HK-2 (cell line): ENCODE measurements around the gene JAG2.

Experiments
- DNase-seq: peaks from one replicate; pipeline ENCODE4 v3.0.0-alpha.2; 2018; ENCODE audit not compliant: unreplicated experiment

The JAG2 gene

DNA sequence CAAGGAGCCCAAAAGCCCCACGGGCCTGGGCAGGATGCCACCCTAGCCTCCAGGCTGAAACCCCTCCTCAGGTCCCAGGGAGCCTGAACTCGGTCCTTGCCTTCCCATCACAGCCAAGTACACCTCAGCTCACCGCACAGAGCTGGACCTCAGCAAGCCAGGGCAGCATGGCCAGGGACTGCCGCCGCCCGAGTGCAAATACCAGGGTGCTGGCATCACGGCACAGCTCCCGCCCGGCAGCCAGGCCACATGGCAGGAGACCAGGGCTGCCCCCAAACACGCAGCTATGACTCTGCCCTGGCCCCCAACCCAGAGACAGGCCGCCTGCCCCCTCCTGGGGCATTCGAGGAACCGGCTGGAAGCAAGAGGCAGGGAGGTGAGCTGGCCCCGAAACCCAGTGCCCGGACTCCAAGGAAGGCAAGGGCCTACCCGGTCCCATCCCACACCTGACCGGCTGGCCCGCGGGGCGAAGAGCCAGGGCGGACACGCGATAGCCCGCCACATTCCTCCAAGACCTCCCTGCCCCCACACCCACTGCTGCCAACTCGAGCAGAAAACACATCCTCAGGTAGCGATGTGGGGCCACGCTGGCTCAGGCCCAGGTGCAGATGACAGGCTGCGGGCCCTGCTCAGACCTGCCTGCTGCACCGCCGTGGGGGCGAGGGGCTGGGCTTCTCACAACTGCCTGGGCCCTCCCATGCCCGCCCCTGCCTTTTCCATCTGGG lies 2.7 kb downstream of the JAG2 start:
- DNase-seq, result peak; percentile 24

- DNase-seq, result no peak
Observed at GRCh38 chr14:105165134-105165704, 3.4 kb downstream of the JAG2 start.

- DNase-seq, result no peak
Observed at GRCh38 chr14:105163040-105163742, 5.4 kb downstream of the JAG2 start.

- DNase-seq, result no peak
Observed at GRCh38 chr14:105162669-105162979, 6.0 kb downstream of the JAG2 start.

GRCh38 chr14:105161964-105162668 lies 6.5 kb downstream of the JAG2 start:
- DNase-seq, result no peak

DNA sequence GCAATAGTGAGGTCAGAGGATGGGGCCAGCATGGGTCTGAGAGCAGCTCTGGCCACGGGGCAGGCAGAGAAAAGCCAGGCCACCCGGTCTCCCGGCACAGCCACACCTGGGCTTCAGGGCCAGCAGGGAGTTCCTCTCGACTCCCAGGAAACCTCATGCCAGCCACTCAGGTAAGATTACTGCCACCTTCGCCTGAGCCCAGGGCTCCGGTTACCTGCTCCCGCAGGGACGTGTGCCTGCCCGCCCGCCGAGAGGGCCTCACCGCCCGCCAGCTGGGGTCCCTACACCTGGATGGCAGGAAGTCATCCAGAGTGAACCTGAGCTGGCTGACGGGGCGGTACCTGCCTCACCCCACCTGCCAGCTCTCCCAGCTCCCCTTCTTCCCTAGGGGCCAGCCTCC lies 7.3 kb downstream of the JAG2 start:
- DNase-seq, result no peak

DNA sequence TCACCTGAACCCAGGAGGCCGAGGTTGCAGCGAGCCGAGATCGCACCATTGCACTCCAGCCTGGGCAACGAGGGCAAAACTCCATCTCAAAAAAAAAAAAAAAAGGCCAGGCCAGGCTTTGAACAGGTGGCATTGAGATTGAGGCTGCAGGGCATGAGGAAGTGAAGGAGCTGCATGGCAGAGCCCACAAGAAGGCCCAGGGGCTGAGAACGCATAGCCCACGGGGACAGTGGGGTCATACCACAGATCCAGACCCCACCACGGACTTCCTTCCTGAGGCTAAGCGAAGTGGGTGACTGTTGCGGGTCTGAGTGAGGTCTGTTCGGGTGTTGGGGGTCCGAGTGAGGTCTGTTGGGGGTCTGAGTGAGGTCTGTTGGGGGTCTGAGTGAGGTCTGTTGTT lies 7.8 kb downstream of the JAG2 start:
- DNase-seq, result no peak

GRCh38 chr14:105159344-105159743 lies 9.2 kb downstream of the JAG2 start:
- no peak for DNase-seq

- DNase-seq, result no peak
Observed at GRCh38 chr14:105158794-105159193, 9.8 kb downstream of the JAG2 start.

- DNase-seq, result no peak
Observed at GRCh38 chr14:105157872-105158271, 10.7 kb downstream of the JAG2 start.

DNA sequence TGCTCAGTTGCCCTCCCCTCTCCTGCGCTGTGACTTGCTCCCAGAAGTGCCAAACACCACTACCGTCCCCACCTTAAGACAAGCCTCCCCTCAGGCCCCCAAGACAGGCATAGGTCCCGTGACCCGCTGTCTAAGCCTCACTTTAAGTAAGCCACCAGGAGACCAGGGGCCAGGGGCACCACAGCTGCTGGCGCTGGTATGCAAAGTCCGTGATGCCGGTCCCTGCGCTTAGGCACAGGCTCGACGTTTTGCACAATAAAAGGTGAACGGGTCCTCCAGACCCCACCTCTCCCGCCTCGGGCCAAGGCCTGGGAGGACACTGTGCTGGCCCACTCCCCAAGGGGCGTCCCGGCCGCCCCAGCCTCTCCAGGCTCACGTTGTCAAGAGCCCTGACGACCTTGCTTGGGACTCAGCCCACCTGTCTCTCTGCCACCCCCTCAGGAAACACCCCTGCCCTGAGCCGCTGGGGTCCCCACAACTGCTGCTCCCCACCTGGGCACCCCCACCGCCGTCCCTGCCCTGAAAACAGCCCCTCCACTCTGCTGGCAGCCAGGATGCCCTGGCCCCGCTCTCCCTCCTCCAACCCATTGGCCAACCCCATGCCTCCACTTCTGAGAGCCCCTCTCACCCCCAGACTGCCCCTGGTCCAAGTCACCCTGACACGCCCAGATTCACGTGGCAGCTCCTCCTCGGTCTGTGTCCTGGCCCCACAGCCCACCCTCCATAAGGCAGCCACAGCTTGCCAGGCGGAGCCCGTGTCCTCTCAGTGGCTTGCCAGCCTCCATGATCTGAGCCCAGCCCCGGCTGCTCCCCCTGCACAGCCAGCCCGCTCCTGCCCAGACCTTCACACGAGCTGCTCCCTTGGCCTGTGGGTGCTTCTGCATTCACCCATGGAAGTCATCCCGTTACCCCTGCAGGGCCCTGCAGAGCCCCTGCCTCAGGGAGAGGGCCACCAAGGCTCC lies 11.9 kb downstream of the JAG2 start:
- no peak for DNase-seq

- DNase-seq, result no peak
Observed at GRCh38 chr14:105155681-105156413, 12.7 kb downstream of the JAG2 start.

DNA sequence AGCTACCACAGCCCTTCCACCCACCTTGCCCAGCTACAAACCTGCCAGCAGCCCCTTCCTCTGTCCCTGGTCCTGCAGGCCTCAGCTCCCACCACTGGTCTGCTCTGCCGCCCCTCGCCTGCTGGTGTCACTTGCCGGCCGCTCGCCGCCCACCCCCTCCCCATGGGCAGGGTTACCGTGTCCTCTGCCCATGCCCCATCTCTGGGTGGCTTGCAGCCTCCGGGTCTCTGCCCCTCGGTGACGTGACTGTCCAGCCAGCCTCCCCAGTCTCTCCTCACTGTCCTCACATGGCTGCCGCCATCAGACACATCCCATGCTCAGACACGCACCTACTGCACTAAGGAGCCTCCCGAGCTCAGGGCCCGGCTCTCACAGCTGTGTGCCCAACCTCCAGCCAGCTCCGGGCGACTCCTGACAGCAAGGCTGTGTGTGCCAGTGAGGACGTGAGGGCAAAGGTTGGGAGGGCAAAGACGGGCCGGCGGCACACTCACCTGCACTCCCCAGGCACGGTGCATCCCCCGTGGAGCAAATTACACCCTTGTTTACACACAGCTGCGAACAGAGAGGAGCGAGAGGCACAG lies 13.4 kb downstream of the JAG2 start:
- DNase-seq, result no peak

DNA sequence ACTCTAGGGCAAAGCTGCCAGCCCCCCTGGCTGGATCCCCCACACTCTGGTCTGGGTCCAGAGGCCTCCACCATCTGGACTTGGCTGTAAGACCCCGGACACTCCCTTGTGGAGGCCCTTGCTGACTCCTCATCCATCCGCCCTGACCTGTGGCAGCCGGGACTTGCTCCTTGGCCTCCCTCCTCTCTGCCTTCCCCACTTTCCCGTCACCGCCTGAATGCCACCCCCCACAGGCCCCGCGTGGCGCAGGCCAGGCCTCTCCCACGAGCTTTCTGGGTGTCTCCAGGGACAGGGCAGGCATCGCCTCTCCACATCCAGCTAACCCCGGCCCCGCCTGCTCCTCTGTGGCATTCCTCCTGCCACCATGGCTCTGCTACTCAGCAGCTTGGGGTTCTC lies 14.1 kb downstream of the JAG2 start:
- no peak for DNase-seq

GRCh38 chr14:105153739-105154475 lies 14.7 kb downstream of the JAG2 start:
- DNase-seq, result no peak

- DNase-seq, result no peak
Observed at GRCh38 chr14:105153331-105153731, 15.2 kb downstream of the JAG2 start.

DNA sequence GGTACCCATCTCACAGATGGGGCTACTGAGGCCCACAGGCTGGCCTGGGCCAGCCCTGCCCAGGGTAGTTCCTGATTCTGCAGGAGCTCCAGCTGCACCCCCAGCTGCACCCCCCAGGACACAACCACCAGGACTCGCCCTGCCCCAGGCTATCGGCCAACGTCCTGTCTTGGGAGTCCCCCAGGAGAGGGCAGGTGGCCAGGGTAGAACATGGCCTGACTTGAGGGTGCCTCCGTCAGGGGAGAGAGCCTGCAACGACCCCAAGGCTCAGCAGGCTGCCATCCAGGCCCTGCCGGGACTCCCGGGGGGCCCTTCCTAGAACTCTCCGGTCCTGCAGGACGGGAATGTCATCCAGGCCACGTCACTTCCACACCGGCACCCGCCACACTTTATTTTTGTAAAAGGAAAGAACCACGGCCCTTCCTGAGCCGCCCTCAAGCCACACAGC lies 15.8 kb downstream of the JAG2 start:
- DNase-seq, result no peak

DNA sequence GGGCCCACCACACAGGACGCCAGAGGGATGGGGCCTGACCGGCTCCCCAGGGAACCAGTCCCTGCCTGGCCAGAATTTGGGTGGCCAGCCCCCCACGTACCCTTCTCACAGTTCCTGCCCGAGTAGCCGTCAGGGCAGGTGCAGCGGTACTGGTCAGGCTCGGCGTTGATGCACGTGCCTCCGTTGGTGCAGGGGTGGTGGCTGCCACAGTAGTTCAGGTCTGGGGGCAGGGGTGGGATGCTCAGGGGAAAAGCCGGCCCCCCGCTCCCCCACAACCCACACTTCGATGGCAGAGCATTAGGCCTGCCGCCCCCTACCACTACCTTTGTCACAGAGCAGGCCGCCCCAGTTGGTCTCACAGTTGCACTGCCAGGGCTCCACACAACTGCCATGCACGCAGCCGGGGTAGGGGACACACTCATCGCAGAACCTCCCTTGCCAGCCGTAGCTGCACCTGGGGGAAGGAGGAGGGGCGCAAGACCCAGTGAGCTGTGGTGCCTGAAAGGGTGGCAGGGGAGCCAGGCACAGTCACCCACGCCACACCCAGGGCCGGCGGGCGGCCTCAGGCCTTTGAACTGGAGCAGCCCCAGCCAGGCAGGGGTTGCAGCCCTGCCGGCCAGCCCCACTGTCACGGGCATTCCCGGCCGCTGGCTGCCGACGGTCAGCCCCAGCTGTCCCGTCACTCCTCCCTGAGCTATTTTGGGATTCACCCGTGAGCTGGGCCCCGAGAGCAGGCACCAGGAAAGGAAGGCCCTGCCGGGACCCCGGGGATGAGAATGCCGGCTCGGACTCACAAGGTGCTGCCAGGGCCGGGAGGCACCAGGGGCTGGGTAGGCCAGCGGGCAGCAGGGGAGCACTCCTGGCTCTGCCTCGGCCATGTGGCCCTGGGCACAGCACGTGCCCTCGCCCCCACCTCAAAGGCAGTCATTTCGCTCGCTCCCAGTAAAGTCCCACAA lies 16.5 kb downstream of the JAG2 start:
- DNase-seq, result no peak
